AG10803 (cell line): ENCODE measurements around the gene BAD.
"Not testable (repeated sequence)": the region's sequence is repeated elsewhere in the genome, so short reads cannot be mapped to it uniquely, and the experiment has no call there.

ENCODE experiments used
- DNase-seq: peaks from one replicate; pipeline ENCODE4 v3.0.0; 2010; ENCODE audit warnings: low read depth
- H3K4me3 ChIP-seq: 2 replicates; pipeline ENCODE4 v1.5.1; 2011; ENCODE audit warnings: mild to moderate bottlenecking, low read length, control low read depth
- TF ChIP-seq, protein P1 (sequence below): conservative IDR thresholded peaks from 2 replicates; pipeline ENCODE4 v1.5.1; 2011; ENCODE audit warnings: mild to moderate bottlenecking, low read length, control low read depth, inconsistent platforms

The BAD gene

DNA sequence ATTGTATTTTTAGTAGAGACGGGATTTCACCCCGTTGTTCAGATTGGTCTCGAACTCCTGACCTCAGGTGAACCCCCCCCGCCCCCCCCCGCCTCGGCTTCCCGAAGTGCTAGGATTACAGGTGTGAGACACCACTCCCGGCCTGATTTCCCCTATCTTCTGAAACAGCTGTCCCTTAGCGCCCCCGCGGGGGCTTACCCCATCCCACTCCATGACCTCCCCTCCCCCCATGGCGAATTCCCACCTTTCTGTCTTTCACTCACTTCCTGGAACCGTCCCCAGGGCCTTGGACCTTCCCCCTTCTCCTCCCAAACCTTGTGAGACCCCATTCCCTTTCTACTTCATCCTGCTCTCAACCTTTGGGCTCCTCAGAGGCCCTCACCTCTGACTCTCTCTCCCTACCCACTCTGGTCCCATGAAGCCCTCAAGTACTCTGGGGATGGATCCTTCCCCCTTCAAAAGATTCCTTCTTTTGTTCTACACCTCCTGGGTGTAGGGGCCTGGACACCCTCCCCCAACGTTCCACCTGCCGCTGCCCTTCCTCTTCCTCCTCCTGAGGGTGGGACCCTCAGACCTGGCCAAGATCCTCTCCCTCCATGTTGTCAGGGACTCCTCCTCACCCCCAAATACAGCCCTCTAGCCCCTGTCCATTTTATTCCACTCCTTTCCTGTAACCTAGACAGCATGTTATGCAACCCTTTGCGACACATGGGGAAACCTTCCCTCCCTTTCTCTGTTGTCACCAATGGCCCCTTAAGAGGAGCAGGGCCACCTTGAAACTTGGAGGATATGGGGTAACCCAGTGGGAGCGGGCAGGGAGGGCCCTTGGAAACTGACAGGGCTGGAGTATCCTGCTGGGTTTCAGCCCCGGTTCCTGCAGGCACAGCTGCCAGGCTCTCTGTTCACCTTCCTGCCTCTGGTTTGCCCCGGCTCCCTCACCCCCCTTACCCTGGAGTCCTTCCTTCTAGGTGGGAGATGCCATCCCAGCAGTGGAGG lies 34.6 kb upstream of the BAD start:
- TF ChIP-seq, protein P1, sequence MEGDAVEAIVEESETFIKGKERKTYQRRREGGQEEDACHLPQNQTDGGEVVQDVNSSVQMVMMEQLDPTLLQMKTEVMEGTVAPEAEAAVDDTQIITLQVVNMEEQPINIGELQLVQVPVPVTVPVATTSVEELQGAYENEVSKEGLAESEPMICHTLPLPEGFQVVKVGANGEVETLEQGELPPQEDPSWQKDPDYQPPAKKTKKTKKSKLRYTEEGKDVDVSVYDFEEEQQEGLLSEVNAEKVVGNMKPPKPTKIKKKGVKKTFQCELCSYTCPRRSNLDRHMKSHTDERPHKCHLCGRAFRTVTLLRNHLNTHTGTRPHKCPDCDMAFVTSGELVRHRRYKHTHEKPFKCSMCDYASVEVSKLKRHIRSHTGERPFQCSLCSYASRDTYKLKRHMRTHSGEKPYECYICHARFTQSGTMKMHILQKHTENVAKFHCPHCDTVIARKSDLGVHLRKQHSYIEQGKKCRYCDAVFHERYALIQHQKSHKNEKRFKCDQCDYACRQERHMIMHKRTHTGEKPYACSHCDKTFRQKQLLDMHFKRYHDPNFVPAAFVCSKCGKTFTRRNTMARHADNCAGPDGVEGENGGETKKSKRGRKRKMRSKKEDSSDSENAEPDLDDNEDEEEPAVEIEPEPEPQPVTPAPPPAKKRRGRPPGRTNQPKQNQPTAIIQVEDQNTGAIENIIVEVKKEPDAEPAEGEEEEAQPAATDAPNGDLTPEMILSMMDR: no peak
- H3K4me3 ChIP-seq: peak overlapping the region; percentile 94
- DNase-seq: peak; percentile 17

DNA sequence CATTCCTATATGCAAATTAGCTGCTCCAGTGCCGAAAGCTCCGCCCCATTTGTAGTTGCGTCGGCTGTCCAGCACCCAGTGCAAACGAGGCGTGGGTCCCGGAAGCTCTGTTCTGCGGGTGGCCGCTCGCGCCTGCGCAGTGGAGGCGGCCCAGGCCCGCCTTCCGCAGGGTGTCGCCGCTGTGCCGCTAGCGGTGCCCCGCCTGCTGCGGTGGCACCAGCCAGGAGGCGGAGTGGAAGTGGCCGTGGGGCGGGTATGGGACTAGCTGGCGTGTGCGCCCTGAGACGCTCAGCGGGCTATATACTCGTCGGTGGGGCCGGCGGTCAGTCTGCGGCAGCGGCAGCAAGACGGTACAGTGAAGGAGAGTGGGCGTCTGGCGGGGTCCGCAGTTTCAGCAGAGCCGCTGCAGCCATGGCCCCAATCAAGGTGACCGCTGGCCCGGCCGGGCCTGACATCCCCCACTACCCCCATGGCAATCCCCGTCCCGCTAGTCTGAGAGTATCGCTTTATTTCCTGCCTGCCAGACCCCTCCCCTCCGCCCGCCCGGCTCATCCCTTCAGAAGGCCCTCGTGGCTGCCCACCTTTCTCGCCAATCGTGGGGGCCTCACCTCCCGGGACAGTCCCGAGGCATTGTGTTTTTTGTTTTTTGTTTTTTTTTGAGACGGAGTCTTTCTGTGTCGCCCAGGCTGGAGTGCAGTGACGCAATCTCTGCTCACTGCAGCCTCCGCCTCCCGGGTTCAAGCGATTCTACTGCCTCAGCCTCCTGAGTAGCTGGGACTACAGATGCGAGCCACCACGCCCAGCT lies 33.7 kb upstream of the BAD start, which contains the start of gene PRDX5:
Gene PRDX5 (plus strand): TSS at position 161 of the 805 bp plus-strand sequence. CDS start 95 bp downstream, at position 256.
- TF ChIP-seq, protein P1: peak; percentile 31
- peak within 1 kb of the TSS; percentile 94 for H3K4me3 ChIP-seq
- DNase-seq: peak; percentile 96

DNA sequence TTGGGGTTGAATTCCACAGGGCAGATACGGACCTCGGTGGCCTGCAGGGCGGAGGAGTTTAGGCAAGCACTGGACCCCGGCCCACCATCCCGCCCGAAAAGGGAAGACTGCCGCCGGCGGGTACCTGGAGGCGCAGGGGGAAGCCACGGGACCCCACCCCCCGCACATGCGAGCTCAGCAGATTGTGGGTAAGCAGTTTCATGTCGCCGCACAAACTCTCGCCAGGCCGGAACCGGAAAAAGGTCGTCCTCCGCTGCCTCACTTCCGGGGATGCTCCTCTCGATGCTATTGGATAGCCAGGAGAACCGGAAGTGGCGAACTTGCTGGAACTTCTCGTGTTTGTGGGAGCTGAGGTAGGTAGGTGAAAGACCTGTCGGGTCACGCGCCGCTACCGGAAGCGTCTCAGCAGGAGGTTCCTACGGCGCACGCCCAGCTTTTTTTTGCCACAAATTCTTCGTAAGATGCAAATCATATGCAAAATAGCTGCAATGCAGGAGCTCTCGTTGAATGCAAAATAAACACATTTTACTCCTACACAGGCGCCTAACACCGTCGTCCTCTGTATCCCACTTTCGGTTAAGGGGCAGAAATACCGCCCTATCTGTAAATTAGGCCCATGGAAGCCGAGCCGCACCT lies 33.0 kb upstream of the BAD start, which contains the start of gene TRMT112:
Gene TRMT112 (minus strand): TSS at position 235 of the 636 bp plus-strand sequence. CDS start 33 bp downstream, at position 202.
- peak within 1 kb of the TSS; percentile 94 for H3K4me3 ChIP-seq
- TF ChIP-seq, protein P1: no peak
- DNase-seq: peak; percentile 96

DNA sequence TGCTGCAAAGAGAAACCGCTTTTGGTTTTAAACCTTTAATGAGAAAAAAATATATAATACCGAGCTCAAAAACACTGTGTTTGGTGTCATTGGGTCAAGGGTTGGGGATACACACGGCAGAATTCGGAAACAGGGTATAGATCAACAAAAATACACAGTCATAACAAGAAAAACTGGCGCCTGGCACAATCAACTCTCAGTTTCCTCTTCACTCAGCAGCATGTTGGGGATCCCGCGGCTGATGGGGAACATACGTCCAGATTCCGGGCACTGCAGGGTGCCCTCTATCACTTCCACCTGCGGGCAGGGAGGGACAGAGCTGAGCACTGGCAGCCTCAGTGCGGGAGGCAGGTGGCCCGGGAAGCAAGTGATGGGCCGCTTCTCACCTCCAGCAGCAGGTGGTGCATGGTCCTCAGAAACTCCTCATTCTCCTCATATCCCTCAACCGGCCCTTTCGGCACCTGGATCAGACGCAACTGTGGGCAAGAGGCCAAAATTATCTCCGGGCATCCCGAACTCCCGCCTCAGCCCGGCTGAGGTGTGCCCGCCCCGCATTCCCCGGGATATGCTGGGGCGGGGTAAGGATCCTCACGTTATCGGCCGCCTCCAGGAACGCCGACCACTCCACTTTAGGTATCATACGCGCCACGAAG lies 32.3 kb upstream of the BAD start:
- H3K4me3 ChIP-seq: peak overlapping the region; percentile 94
- DNase-seq: no peak
- TF ChIP-seq, protein P1: no peak

DNA sequence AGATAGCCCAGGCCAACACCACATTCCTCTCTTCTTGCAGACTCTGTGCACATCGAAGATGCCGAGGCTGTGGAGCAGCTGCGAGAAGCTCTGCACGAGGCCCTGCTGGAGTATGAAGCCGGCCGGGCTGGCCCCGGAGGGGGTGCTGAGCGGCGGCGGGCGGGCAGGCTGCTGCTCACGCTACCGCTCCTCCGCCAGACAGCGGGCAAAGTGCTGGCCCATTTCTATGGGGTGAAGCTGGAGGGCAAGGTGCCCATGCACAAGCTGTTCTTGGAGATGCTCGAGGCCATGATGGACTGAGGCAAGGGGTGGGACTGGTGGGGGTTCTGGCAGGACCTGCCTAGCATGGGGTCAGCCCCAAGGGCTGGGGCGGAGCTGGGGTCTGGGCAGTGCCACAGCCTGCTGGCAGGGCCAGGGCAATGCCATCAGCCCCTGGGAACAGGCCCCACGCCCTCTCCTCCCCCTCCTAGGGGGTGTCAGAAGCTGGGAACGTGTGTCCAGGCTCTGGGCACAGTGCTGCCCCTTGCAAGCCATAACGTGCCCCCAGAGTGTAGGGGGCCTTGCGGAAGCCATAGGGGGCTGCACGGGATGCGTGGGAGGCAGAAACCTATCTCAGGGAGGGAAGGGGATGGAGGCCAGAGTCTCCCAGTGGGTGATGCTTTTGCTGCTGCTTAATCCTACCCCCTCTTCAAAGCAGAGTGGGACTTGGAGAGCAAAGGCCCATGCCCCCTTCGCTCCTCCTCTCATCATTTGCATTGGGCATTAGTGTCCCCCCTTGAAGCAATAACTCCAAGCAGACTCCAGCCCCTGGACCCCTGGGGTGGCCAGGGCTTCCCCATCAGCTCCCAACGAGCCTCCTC lies 31.4 kb upstream of the BAD start:
- DNase-seq, H3K4me3 ChIP-seq: not testable (repeated sequence)

DNA sequence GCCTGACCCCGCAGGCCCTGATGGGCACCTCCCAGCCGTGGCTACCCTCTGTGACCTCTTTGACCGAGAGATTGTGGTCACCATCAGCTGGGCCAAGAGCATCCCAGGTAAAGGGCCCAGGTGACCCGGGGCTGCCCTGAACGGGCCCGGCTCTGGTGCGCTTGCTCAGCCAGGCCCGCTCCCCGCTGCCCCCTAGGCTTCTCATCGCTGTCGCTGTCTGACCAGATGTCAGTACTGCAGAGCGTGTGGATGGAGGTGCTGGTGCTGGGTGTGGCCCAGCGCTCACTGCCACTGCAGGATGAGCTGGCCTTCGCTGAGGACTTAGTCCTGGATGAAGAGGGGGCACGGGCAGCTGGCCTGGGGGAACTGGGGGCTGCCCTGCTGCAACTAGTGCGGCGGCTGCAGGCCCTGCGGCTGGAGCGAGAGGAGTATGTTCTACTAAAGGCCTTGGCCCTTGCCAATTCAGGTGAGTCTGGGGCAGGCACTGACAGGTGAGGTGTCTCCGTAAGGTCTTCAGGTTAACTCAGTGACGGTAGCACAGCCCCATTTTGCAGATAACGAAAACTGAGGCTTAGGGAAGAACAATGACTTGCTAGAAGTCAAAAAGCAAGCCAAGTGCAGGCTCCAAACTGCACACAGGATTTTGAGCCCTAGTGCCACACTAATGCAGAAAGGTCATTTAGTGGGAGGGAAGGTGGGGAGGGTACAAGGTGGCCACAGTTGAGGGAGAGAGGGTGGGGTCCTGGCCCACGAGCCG lies 30.5 kb upstream of the BAD start:
- DNase-seq: no peak
- TF ChIP-seq, protein P1: no peak

More for the DNA sequence above, 30.5 kb upstream of the BAD start:
- no peak overlapping the region for H3K4me3 ChIP-seq
